Activated CD4-positive, CD25-positive, alpha-beta regulatory T cell treated with anti-CD3 and anti-CD28 coated beads, Interleukin-2, amount 50 U/mL, for 72 hours (primary cell): ENCODE measurements around the gene RAX.

ENCODE experiments used
- DNase-seq: peaks from one replicate; pipeline ENCODE4 v3.0.0; 2021

The RAX gene

DNA sequence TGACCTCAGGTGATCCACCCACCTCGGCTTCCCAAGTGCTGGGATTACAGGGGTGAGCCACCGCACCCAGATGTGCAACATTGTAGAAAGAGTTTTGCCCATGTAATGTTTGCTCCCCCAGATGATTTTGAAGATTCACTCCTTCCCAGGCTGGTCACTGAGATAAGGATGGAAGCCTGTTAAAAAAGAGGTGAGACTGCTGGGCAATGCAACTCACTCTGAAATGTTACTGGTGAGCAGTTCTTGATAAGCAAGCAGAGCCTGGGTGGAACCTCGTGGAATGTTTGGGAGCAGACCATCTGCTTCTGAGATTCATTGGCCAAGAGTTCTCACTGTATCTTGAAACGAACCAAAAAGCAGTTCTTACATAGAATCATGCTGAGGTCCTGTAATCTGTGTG lies 33.6 kb downstream of the RAX start:
- no peak for DNase-seq

DNA sequence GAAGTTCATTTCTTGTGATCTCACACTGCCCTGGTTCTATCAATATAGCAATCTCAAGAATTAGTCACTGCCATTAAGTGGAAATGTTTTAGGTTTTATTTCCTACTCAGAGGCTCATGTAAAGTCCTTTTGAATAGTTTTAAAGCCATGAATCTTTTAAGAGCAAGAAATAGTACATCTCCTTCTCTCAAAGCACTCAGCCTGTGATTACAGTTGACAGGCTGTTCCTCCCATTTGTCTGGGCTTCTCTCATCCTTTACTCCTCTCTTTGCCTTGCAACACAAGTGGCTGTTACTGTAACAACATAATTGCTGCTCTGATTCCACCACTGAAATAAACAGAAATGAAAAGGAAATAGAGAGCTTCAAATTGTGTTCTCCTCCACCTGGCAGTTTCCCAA lies 34.9 kb downstream of the RAX start:
- no peak for DNase-seq

DNA sequence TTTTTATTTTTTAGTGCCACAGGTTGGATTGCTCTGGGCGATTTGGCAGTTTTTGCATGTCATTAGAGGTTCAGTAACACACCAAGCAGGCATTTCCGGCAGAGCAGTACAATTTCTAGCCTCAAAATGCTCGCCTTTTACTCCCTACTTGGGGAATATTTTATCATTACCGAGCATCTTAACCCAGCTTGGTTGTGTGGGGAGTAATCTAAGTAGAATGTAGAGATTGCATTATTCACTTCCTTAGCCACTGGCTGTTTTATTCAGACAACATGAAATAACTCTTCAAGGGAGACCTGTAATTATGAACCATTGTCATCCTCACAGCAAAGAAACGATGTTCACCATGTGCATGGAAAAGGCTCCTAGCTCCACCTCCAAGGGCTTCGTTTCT lies 40.2 kb downstream of the RAX start:
- DNase-seq = no peak

DNA sequence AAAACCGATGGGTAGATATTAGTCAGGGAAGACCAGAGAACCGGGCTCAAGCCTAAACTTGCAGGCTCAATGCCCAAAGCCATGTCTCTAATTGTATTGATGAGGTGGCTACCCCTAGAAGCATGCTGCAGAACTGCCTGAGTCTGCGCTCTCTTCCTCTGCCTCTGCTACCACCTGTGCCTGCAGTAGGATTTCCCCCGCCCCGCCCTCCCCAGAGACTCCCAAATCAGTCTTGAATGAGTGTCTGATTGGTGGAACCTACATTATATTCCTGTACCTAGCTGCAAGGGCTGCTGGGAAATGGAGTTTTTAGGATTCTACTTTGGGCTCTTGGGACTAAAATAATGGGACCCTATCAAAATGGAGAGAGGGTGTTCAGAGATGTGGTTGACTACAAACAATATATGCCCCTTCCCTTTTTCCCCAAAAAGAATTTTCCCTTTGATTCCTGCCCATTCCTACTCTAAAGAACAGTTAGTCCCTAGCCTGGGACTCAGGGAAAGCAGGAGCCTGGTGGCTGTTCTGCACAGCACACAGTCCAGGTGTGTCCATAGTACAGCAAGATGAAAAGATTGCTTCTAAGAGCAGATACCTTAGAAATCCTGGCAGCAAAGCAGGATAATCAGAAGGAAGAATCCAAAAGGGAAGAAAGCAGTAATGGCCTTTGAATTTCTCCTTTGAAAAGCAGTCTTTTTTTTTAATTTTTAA lies 40.8 kb downstream of the RAX start:
- no peak for DNase-seq

DNA sequence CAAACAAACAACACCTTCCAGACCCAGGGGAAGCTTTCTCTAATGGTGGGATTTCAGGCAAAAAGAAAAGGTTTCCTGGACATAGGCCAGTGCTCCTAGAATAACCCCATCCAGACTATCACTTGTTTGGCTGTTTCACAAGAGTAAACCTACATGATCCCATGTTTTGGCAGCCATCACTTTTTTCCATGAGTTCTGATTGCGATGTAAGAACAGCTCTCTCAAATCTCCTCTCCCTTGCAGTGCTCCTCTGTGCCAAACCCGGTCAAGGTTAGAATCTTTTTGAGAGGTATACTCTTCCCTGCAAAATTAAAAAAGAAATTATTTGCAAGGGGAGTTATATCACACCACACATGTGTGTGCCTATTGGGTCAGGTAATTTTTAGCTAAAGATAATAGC lies 41.4 kb downstream of the RAX start:
- no peak for DNase-seq

DNA sequence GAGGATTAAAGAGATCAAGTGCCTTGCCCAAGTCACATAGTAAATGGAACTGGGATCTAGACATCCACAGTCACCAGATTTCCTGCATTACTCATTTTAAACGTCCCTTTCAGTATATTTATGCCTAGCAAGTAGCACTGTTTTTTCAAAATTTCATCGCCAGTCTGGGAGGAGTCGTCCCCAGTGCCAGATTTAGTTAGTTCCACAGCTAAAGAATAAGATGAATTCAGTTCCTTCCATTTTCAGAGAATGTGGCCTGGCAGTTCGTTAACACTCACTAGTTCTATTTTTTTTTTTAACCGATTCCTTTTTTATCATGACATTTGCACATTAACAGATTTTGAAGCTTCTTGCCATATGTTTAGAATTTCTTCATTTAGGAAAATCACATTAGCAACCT lies 42.1 kb downstream of the RAX start:
- DNase-seq = no peak

DNA sequence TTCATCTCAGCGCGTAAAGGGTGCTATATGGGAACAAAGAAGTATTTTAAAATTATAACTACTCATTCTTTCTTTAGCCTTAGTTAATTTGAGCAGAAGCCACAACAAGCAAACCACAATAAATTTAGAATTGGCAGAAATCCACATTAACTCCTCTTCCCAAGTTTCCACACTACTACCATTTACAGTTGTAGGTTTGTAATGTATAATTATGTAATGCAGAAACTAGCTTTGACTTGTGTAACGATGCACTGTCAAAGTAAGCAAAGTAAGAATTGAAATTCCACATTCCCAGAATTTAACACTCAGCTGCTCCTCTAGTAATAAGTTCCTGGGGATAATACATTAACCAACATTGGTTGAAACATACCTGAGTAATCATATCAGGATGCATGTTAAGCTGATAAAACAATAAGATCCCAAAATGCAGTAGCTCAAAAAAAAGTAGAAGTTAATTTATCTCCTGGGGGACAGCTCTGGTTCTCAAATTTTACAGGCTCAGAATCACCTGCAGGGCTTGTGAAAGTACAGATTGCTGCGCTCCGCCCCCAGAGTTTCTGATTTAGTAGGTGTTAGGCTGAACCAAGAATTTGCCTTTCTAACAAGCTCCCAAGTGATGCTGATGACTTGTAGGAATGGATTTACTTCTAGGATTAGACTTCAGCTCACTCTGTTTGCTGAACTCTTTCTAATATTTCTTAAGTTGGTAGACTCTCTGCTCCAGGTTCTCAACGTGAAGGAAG lies 43.4 kb downstream of the RAX start:
- no peak for DNase-seq

DNA sequence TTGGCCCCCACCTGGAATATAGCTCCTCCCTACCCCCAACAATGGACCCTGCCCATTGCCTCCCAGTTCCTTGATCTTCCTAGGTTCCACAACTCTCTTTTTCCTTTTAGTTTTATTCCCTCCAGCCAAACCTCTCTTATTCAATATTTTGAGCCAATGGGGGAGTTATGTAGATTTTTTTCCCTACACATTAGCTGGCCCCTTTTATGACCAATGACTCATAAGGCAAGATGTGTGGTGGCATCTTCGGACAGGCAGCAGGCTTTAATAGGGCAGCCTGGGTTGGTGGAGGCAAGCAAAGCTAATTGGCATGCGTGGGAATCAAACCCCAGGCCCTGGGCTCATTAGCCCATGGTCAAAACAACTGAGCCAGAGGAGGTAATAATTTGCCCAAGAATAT lies 44.1 kb downstream of the RAX start:
- no peak for DNase-seq

DNA sequence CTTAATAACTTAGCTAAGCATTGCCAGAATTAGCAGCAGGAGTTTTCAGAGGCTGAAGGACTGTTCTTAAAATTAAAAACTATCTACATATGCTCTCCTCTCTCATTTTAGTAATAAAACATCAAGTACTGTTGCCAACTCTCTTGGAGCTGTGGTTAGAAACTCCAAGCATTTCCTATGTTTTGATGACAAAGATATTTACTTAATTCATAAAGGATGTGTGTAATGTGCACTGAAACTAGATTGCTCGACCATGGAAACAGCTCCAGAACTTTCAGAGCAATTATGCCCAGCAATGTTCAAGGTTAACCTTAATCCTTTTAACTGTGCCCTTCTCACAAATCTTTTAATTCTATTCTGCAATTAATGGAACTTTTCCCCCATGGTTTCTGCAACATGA lies 44.9 kb downstream of the RAX start:
- no peak for DNase-seq

DNA sequence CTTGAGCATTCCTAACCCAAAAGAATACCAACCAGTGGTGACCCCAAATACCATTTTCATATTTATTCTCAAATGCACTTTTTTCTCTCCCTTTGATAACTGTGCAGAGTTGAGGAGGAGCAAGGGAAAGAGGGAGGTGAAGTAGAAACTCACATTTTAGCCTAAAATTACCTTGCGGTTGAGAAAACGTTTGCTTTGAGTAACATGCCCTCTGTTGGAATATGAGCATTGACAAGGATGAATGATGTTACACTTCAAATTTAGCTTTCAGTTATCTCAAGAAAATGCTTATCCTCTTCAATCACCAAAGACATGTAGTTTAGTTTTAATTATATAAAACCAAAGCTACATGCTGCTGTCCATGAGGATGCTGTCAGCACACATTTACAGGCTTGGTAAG lies 50.9 kb downstream of the RAX start:
- DNase-seq = no peak

DNA sequence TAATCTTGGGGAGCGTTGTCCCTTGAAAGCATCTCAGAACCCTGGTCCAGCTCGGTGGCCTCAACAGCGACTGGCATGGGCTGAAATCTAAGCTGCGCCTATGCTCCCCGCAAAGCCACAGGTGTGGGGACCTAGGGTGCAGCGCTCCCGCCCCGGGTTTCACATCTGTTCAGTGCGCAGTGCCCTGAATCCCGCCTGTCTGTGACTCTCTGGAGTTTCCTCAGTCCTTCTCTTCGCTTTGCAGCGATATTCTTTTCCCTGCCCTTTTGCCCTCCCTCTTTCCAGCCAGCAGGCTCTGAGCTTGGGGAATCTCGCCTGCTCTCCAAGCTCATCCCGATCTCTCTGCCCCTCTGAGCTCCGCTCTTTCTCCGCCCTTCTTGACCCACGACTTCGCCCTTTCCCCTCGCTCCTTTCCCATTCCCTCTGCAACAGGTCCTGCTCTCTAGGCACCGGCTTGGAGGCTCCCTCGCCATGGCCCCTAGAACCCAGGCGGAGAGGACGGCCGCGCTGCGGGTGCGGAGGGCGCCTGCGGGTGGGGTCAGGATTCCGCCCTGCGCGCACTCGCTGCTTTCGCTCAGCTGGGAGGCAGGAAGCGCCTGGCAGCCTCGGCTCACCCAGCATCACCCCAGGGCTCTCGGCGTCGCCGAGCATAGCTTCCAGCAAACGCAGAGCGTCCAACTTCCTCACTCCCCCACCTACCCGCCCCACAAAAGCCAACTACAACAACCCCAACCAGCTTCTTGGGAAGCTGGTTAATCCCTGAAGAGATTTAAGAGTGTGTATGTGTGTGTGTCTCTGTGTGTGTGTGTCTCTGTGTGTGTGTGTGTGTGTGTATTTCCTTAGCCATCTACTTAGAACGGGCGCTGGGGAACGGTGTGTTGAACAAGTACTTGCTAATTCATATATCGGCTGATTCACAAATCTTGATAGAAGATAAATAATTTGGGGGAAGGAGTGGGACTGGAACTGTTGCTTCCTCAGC lies 52.2 kb downstream of the RAX start:
- DNase-seq = no peak

DNA sequence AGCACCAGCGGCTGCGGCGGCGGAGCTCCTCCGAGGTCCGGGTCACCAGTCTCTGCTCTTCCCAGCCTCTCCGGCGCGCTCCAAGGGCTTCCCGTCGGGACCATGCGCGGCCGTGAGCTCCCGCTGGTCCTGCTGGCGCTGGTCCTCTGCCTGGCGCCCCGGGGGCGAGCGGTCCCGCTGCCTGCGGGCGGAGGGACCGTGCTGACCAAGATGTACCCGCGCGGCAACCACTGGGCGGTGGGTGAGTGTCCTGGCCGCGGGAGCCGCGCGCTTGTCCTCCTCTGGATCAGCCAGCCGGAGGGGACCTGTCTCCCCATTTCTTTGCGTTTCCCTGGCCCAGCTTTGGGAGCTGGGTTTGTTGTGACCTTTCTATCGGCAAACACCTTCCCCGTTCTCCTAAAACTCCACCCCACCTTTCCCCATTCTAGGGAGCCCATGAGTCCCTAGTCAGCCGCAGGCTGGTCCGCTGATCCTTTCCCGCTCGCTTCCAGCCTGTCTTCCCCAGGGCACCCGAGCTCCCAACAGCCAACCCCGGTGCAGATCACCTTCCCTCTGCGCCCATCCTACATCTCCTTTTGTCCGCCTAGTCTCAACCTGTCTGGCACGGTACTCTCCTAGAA lies 53.0 kb downstream of the RAX start:
- no peak for DNase-seq

DNA sequence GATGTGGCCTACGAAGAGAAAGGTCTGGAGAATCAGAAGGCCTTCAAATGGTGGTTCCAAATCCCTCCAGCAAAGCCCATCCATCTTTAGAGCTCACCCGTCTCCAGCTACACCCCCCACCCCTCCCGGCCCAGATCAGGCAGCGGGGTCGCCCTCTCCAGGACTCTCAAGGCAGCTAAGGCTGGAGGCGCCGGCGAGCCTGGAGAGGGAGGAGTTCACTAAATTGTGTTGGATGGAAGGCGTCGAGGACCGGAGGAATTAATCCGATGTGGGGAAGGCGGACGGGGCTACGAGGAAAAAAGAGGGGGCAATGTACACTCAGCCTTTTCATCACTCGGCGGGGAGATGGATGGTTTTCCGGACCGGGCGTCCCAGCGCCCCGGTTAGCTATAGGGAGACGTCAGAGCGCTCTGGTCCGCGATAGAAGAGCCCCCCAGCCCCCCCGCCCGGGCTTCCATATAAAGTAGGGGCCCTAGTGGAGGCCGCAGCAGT lies 53.5 kb downstream of the RAX start, which contains the start of gene GRP:
Gene GRP (plus strand): TSS at position 487 of the 492 bp plus-strand sequence. CDS start 108 bp downstream, outside the sequence.
- no peak for DNase-seq

DNA sequence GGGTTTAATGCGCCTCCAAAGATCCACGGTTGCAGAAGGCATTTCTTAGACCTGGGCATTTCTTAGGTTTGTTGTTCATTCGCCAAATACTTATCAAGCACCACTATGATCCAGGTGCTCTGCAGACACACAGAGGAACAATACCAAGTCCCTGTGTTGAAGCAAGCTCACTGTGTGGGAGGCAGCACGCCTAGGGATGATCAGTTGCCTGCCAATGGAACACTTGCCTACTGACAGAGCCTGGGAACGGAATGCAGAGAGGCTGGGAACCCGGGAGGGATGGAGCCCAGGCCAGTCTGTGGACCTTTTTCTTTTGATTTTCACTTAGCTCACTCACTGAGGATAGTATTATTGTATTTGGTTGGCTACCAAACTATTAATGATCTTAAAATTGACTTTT lies 55.2 kb downstream of the RAX start:
- no peak for DNase-seq
